ENCODE results near the gene MYB.
"Not testable (repeated sequence)": the region's sequence is repeated elsewhere in the genome, so short reads cannot be mapped to it uniquely, and the experiment has no call there.

MYB gene

GRCh38 chr6:135144673-135145062 lies 36.4 kb upstream of the MYB start:
- H3K4me3 ChIP-seq (ENCODE audit: control insufficient read depth, low read depth, low read length): no peak overlapping the region
- no peak for DNase-seq (ENCODE audit: low read depth)
- TF ChIP-seq CTCF (IDR thresholded peaks at IDR 0.05; ENCODE audit: control insufficient read depth, insufficient read depth, low read depth, low read length, missing control alignments): no peak

- peak; percentile 51 for TF ChIP-seq CTCF (IDR thresholded peaks at IDR 0.05; ENCODE audit: control insufficient read depth, insufficient read depth, low read depth, low read length, missing control alignments)
- no peak for DNase-seq (ENCODE audit: low read depth)
- H3K4me3 ChIP-seq (ENCODE audit: control insufficient read depth, low read depth, low read length): no peak overlapping the region
Measured at GRCh38 chr6:135145063-135145800, 35.9 kb upstream of the MYB start.

- peak; percentile 13 for DNase-seq (ENCODE audit: low read depth)
- no peak overlapping the region for H3K4me3 ChIP-seq (ENCODE audit: control insufficient read depth, low read depth, low read length)
- no peak for TF ChIP-seq CTCF (IDR thresholded peaks at IDR 0.05; ENCODE audit: control insufficient read depth, insufficient read depth, low read depth, low read length, missing control alignments)
Measured at GRCh38 chr6:135146162-135146934, 34.8 kb upstream of the MYB start.

- TF ChIP-seq CTCF (IDR thresholded peaks at IDR 0.05; ENCODE audit: control insufficient read depth, insufficient read depth, low read depth, low read length, missing control alignments): no peak
- no peak for DNase-seq (ENCODE audit: low read depth)
- H3K4me3 ChIP-seq (ENCODE audit: control insufficient read depth, low read depth, low read length): no peak overlapping the region
Measured at GRCh38 chr6:135147637-135148592, 33.2 kb upstream of the MYB start.

DNA sequence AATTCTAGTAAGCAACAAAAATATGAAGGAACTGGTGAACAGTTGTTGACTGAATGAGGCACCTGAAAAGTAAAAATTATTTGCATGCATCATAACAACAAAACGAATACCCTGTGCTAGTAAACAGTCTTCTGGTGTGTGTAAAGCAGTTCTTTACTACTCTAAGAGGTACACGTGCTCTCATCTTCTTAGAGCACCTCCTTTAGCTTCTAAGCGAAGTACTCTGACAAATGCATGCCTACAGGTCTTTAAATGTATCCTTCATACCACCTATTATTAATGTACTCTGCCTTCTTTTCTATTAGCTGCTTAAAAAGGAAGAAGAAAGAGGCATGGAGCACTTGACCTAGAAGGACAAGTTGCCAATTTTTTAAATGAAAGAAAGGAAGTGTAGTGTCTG lies 32.2 kb upstream of the MYB start:
- TF ChIP-seq CTCF (IDR thresholded peaks at IDR 0.05; ENCODE audit: control insufficient read depth, insufficient read depth, low read depth, low read length, missing control alignments): no peak
- no peak overlapping the region for H3K4me3 ChIP-seq (ENCODE audit: control insufficient read depth, low read depth, low read length)
- DNase-seq (ENCODE audit: low read depth): no peak

GRCh38 chr6:135149376-135149775 lies 31.7 kb upstream of the MYB start:
- DNase-seq (ENCODE audit: low read depth): no peak

GRCh38 chr6:135150481-135150880 lies 30.6 kb upstream of the MYB start:
- not testable (repeated sequence) for H3K4me3 ChIP-seq (ENCODE audit: control insufficient read depth, low read depth, low read length); DNase-seq (ENCODE audit: low read depth)

More at GRCh38 chr6:135149376-135149775, 31.7 kb upstream of the MYB start:
- TF ChIP-seq CTCF (IDR thresholded peaks at IDR 0.05; ENCODE audit: control insufficient read depth, insufficient read depth, low read depth, low read length, missing control alignments): no peak
- H3K4me3 ChIP-seq (ENCODE audit: control insufficient read depth, low read depth, low read length): no peak overlapping the region

DNA sequence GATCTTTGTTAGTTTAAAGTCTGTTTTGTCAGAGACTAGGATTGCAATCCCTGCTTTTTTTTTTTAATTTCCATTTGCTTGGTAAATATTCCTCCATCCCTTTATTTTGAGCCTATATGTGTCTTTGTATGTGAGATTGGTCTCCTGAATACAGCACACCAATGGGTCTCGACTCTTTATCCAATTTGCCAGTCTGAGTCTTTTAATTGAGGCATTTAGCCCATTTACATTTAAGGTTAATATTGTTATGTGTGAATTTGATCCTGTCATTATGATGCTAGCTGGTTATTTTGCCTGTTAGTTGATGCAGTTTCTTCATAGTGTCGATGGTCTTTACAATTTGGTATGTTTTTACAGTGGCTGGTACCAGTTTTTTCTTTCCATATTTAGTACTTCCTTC lies 27.0 kb upstream of the MYB start:
- not testable (repeated sequence) for DNase-seq (ENCODE audit: low read depth); H3K4me3 ChIP-seq (ENCODE audit: control insufficient read depth, low read depth, low read length)

Data from AG09309 (cell line).